MM.1S (cell line): ENCODE data around the gene FBRS.

ENCODE experiments used
- DNase-seq: peaks from one replicate; pipeline ENCODE4 v3.0.0-alpha.2; 2015
- H2AFZ ChIP-seq: fragments of 300-600 bp; sonication (generic); 2 replicates; pipeline ENCODE4 v1.6.0; 2016; ENCODE audit warnings: antibody characterized with exemption, low read length
- H3F3A ChIP-seq: fragments of 300-600 bp; sonication (generic); 2 replicates; pipeline ENCODE4 v1.6.1; 2016; ENCODE audit warnings: mild to moderate bottlenecking, antibody characterized with exemption, low read length, moderate library complexity, mixed read lengths; ENCODE audit not compliant: insufficient read depth
- H3K27ac ChIP-seq: fragments of 300-600 bp; sonication (generic); 2 replicates; pipeline ENCODE4 v1.5.1; 2016; ENCODE audit warnings: mild to moderate bottlenecking, low read length
- H3K27me3 ChIP-seq: fragments of 300-600 bp; sonication (generic); replicated peaks from 2 replicates; pipeline ENCODE4 v1.6.0; 2016; ENCODE audit warnings: low read length; ENCODE audit not compliant: insufficient read depth
- H3K36me3 ChIP-seq: fragments of 300-600 bp; sonication (generic); replicated peaks from 2 replicates; pipeline ENCODE4 v1.6.1; 2016; ENCODE audit warnings: mild to moderate bottlenecking, low read length, mixed read lengths; ENCODE audit not compliant: insufficient read depth
- H3K4me1 ChIP-seq: fragments of 300-600 bp; sonication (generic); 2 replicates; pipeline ENCODE4 v1.6.1; 2016; ENCODE audit warnings: low read length, mixed read lengths
- H3K4me2 ChIP-seq: fragments of 300-600 bp; sonication (generic); 2 replicates; pipeline ENCODE4 v1.6.0; 2016; ENCODE audit warnings: low read depth, low read length
- H3K4me3 ChIP-seq: fragments of 300-600 bp; sonication (generic); 2 replicates; pipeline ENCODE4 v1.5.1; 2016; ENCODE audit warnings: low read length, mixed read lengths
- H3K79me2 ChIP-seq: fragments of 300-600 bp; sonication (generic); 2 replicates; pipeline ENCODE4 v1.6.1; 2016; ENCODE audit warnings: mixed run types, low read length, mixed read lengths
- H3K9ac ChIP-seq: fragments of 300-600 bp; sonication (generic); 2 replicates; pipeline ENCODE4 v1.6.1; 2016; ENCODE audit warnings: low read length, mixed read lengths
- H3K9me2 ChIP-seq: fragments of 300-600 bp; sonication (generic); replicated peaks from 2 replicates; pipeline ENCODE4 v1.6.1; 2016; ENCODE audit warnings: mild to moderate bottlenecking, low read length, mixed read lengths; ENCODE audit not compliant: insufficient read depth
- H3K9me3 ChIP-seq: fragments of 300-600 bp; sonication (generic); replicated peaks from 2 replicates; pipeline ENCODE4 v1.6.1; 2016; ENCODE audit warnings: mild to moderate bottlenecking, low read length, mixed read lengths; ENCODE audit not compliant: insufficient read depth
- H4K20me1 ChIP-seq: fragments of 300-600 bp; sonication (generic); 2 replicates; pipeline ENCODE4 v1.6.1; 2016; ENCODE audit warnings: mild to moderate bottlenecking, low read length, moderate library complexity, mixed read lengths; ENCODE audit not compliant: insufficient read depth
- EZH2 ChIP-seq: fragments of 300-600 bp; sonication (generic); optimal IDR thresholded peaks from 2 replicates; pipeline ENCODE3; 2017; ENCODE audit warnings: low read depth, mild to moderate bottlenecking, antibody characterized with exemption, low read length, mixed read lengths
- EZH2phosphoT487 ChIP-seq: fragments of 300-600 bp; sonication (generic); IDR thresholded peaks from 2 replicates; pipeline ENCODE4 v1.6.1; 2018; ENCODE audit warnings: antibody characterized with exemption, low read length
- TF ChIP-seq, protein P1 (sequence below): fragments of 300-600 bp; sonication (generic); IDR thresholded peaks from 2 replicates; pipeline ENCODE4 v1.5.1; 2016; ENCODE audit warnings: antibody characterized with exemption, low read length, mixed read lengths

FBRS gene

DNA sequence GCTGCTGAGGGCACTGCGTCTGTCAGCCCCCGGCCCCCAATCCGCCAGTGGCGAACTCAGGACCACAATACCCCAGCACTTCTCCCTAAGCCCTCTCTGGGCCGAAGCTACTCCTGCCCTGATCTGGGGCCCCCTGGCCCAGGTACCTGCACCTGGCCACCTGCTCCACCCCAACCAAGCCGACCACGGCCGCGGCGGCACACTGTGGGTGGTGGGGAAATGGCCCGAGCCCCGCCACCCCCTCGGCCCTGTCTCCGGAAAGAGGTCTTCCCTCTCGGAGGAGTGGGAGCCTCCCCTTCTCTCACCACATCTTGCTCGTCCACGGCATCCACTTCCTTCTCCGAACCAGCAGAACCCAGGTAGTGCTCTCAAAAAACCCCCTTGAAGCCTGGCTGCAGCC, 3.4 kb upstream of the FBRS start:
- Histone ChIP-seq H4K20me1 (no peaks in the 10 kb centered on the region), H3K4me1 (peaks cover 7% of the 10 kb centered on the region), H2AFZ (no peak overlapping the region), H3K4me2 (no peak overlapping the region), H3K9me2 (no peaks in the 10 kb centered on the region), H3K9me3 (no peaks in the 10 kb centered on the region), H3K27ac (no peak overlapping the region), H3F3A (peaks cover 28% of the 10 kb centered on the region), H3K27me3 (no peaks in the 10 kb centered on the region), H3K79me2 (peaks cover 23% of the 10 kb centered on the region), H3K4me3 (no peak overlapping the region), H3K36me3 (no peaks in the 10 kb centered on the region), H3K9ac (no peak overlapping the region)
- no peak for TF ChIP-seq EZH2
- TF ChIP-seq, protein P1, sequence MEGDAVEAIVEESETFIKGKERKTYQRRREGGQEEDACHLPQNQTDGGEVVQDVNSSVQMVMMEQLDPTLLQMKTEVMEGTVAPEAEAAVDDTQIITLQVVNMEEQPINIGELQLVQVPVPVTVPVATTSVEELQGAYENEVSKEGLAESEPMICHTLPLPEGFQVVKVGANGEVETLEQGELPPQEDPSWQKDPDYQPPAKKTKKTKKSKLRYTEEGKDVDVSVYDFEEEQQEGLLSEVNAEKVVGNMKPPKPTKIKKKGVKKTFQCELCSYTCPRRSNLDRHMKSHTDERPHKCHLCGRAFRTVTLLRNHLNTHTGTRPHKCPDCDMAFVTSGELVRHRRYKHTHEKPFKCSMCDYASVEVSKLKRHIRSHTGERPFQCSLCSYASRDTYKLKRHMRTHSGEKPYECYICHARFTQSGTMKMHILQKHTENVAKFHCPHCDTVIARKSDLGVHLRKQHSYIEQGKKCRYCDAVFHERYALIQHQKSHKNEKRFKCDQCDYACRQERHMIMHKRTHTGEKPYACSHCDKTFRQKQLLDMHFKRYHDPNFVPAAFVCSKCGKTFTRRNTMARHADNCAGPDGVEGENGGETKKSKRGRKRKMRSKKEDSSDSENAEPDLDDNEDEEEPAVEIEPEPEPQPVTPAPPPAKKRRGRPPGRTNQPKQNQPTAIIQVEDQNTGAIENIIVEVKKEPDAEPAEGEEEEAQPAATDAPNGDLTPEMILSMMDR, result no peak
- TF ChIP-seq EZH2phosphoT487, result no peak
- DNase-seq, result no peak

DNA sequence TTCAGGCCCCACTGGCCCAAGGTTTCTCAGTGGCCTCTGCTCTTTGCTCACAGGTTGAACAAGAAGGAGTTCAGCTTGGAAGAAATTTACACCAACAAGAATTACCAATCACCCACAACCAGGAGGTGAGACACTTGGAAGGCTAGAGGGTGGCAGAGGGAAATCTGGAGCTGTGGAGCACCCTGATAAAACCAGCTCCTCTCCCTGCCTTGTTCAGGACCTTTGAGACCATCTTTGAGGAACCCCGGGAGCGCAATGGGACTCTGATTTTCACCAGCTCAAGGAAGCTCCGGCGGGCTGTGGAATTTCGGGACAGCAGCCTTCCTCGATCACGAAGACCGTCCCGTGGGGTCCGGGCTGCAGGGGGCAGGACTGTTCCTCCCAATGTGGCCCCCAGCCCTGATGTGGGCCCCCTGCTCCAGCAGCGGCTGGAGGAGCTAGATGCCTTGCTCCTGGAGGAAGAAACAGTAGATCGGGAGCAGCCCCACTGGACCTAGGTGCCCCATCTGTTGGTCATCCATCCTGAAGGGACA, 2.4 kb upstream of the FBRS start:
- H3K36me3 ChIP-seq, result no peaks in the 10 kb centered on the region
- no peak overlapping the region for H3K9ac ChIP-seq
- no peaks in the 10 kb centered on the region for H3K9me2 ChIP-seq
- peaks cover 33% of the 10 kb centered on the region for H3K79me2 ChIP-seq
- no peak for DNase-seq
- H3K27ac ChIP-seq, result no peak overlapping the region
- H3K9me3 ChIP-seq, result no peaks in the 10 kb centered on the region
- peaks cover 36% of the 10 kb centered on the region for H3F3A ChIP-seq
- TF ChIP-seq EZH2phosphoT487 (no peak), EZH2 (no peak)
- TF ChIP-seq, protein P1, result no peak
- H3K27me3 ChIP-seq, result no peaks in the 10 kb centered on the region
- H3K4me3 ChIP-seq, result no peak overlapping the region
- H3K4me1 ChIP-seq, result peaks cover 8% of the 10 kb centered on the region
- no peaks in the 10 kb centered on the region for H4K20me1 ChIP-seq
- no peak overlapping the region for H2AFZ ChIP-seq
- no peak overlapping the region for H3K4me2 ChIP-seq

DNA sequence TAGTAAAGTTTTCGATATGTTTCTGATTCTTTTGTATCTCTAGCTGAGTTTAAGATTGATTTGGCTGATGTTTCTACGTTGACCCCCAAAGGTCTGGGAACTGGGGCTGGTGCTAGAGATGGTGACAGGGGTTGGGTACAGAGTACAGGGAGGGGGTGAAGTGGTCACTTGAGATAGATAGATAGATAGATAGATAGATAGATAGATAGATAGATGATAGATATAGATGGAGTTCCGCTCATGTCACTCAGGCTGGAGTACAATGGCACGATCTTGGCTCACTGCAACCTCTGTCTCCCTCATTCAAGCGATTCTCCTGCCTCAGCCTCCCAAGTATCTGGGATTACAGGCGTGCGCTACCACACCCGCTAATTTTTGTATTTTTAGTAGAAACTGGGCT, 1.8 kb upstream of the FBRS start:
- H3K36me3 ChIP-seq, result no peaks in the 10 kb centered on the region
- H3K4me2 ChIP-seq, result peak overlapping the region; percentile 91; the same call in 1 of the 2 replicates
- no peaks in the 10 kb centered on the region for H3K9me2 ChIP-seq
- peaks cover 33% of the 10 kb centered on the region for H3F3A ChIP-seq
- no peak overlapping the region for H3K9ac ChIP-seq
- TF ChIP-seq EZH2 (no peak), EZH2phosphoT487 (no peak)
- TF ChIP-seq, protein P1, result no peak
- H3K27ac ChIP-seq, result no peak overlapping the region
- peaks cover 13% of the 10 kb centered on the region for H3K4me1 ChIP-seq
- no peaks in the 10 kb centered on the region for H3K27me3 ChIP-seq
- no peak overlapping the region for H2AFZ ChIP-seq
- H3K79me2 ChIP-seq, result peaks cover 38% of the 10 kb centered on the region
- DNase-seq, result no peak
- H3K9me3 ChIP-seq, result no peaks in the 10 kb centered on the region
- no peaks in the 10 kb centered on the region for H4K20me1 ChIP-seq
- no peak overlapping the region for H3K4me3 ChIP-seq
